ENCODE results near the gene WWC2. TPM values are rescaled to one million over a fixed set of nuclear protein-coding genes. Genes with fewer than 3 reads are reported as not detected.
A peak's percentile ranks its signal among the peaks of the same experiment; 100 is the strongest.
"Not testable (repeated sequence)": the region's sequence is repeated elsewhere in the genome, so short reads cannot be mapped to it uniquely, and the experiment has no call there.

WWC2 gene
- total RNA-seq, 1 donor, result 1.1 TPM

DNA sequence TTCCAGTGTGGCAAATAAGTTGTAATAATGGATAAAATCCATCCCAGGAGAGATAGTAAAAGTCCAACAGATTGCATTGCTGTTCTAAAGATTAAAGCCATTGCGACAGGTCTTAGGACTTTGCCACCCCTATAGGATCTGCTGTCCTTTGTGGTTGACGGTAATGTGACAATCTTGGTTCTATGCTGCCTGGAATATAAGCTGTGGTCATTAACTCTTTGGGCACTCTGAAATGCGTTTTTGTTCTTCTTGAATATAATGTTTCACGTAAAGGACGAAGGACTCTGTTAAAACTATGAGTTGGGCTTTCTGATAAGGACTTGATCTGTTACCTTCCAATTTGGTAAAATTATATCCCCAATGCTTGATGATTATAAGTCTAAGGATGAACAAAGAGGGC lies 223.3 kb downstream of the WWC2 start, which contains the start of gene CLDN24:
TSS of gene CLDN24 (minus strand) at position 101 of the 400 bp plus-strand sequence. CDS start at position 101, 0 bp downstream.
- DNase-seq (ENCODE audit: low read depth in 2 of 3, low spot score in 2 of 3), result no peak

DNA sequence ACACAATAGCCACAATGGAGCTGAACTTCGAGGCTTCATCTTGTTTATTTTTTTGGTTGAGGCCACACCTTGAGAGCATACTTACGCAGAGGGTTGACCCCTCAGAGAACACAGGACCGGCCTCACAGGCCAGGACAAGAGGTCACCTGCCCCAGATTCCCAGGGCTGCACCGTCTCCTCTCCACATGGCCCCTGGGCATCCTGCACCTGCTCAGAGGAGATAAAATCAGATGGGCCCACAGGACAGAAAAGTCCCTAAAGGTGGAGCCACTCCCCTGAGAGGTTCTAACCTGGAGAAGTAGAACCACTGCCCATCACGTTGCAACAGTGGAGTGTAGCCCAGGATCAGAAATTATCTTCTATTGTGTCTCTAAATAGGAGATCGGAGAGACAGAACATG lies 224.2 kb downstream of the WWC2 start:
- no peak for DNase-seq (ENCODE audit: low read depth in 2 of 3, low spot score in 2 of 3)

DNA sequence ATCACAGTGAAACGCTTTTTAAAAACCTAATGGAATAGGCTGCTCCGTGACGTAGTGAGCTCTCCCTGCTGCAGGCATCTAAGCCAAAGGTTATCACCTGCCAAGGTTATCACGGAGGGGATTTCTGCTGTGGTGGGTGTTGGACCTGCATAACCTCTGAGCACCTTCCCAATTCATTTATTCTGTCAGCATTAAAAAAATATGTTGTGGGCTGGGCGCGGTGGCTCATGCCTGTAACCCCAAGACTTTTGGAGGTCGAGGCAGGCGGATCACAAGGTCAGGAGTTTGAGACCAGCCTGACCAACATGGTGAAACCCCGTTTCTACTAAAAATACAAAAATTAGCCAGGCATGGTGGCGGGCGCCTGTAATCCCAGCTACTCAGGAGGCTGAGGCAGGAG lies 225.0 kb downstream of the WWC2 start:
- not testable (repeated sequence) for DNase-seq (ENCODE audit: low read depth in 2 of 3, low spot score in 2 of 3)

DNA sequence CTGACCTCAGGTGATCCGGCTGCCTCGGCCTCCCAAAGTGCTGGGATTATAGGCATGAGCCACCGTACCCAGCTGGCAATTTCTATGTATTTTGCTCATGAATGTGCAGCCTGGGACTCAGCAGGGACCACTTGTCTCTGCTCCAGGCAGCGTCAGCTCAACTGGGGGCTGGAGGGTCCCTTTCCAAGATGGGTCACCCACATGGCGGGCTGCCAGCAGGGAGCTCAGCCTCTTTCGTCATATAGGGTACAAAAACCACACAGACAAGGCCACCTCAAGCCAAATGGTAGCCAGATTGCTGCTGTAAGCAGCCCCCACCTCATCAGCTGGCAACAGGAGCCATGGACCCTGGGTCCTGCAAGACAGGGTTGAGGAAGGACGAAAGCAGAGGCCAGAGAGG lies 225.6 kb downstream of the WWC2 start:
- DNase-seq (ENCODE audit: low read depth in 2 of 3, low spot score in 2 of 3), result no peak

DNA sequence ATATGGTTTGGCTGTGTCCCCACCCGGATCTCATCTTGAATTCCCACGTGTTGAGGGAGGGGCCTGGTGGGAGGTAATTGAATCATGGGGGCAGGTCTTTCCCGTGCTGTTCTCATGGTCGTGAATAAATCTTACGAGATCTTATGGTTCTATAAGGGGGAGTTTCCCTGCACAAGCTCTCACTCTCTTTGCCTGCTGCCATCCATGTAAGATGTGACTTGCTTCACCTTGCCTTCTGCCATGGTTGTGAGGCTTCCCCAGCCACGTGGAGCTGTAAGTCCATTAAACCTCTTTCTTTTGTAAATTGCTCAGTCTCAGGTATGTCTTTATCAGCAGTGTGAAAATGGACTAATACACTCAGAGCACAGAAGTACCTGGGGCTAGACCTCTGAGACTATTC lies 227.3 kb downstream of the WWC2 start:
- not testable (repeated sequence) for DNase-seq (ENCODE audit: low read depth in 2 of 3, low spot score in 2 of 3)

DNA sequence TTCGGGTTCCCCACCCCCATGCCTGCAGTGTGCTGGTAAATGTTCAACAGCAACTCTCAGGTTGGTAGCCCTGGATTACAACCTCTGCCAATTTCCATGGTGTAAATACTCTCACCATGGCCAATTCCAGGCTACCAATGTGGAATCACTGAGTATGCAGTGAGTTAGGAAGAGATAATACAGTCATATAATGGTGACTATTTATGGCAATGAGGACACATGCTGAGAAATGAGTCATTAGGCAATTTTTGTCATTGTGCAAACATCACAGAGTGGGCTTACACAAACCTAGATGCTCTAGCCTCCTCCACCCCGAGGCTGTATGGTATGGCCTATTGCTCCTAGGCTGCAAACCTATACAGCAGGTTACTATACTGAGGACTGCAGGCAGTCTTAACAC lies 227.8 kb downstream of the WWC2 start:
- no peak for DNase-seq (ENCODE audit: low read depth in 2 of 3, low spot score in 2 of 3)

DNA sequence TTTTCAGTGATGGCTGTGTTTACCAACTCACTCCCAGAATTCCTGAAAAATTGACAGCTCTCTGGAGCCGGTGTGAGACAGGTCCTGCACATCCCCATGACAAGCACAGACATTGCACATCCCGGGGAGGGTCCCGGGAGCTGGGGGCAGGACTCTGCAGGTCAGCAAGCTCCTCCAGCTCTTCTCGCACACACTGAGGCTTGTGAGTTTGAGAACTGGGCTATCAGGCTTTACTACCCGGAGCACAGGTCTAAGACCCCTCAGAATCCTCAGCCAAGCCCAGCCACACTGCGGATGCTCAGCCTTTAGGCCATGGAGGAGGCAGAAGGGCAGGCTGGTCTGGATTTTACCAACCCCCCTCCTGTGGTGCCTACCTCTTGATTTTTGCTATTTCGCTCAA lies 228.8 kb downstream of the WWC2 start:
- DNase-seq (ENCODE audit: low read depth in 2 of 3, low spot score in 2 of 3), result no peak

DNA sequence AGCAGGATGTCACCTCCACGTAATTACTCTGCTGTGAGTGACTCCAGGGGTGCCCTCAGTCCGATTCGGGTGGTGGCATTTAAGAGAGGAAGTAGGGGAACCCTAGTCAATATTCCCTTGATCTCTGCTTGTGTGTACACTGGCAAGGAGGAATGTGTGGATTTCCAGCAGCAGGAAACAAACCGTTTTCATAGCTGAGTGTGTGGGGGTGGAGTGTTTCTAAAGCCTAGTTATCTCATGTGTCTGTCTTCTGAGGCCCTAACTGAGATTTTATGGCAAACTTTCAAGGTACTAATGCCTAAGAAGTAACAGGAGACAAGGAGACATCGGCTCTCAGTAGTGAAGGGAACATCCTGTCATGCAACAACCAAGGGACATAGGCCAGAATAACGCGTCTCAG lies 229.8 kb downstream of the WWC2 start:
- no peak for DNase-seq (ENCODE audit: low read depth in 2 of 3, low spot score in 2 of 3)

DNA sequence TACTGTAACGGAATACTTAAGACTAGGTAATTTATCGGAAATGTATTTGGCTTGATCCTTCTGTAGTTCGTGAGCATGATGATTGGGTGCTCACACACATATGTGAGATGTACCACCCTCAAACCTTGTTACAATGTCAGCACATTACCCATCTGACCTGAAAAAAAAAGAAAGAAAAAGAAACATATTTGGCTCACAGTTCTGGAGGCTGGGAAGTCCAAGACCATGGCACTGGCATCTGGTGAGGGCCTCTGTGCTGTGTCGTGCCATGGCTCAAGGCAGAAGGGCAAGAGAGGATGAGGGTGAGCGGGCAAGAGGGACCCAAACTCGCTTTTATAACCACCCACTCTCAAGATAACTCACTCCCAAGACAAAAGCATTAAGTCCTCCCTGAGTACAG lies 230.2 kb downstream of the WWC2 start:
- DNase-seq (ENCODE audit: low read depth in 2 of 3, low spot score in 2 of 3), result no peak

DNA sequence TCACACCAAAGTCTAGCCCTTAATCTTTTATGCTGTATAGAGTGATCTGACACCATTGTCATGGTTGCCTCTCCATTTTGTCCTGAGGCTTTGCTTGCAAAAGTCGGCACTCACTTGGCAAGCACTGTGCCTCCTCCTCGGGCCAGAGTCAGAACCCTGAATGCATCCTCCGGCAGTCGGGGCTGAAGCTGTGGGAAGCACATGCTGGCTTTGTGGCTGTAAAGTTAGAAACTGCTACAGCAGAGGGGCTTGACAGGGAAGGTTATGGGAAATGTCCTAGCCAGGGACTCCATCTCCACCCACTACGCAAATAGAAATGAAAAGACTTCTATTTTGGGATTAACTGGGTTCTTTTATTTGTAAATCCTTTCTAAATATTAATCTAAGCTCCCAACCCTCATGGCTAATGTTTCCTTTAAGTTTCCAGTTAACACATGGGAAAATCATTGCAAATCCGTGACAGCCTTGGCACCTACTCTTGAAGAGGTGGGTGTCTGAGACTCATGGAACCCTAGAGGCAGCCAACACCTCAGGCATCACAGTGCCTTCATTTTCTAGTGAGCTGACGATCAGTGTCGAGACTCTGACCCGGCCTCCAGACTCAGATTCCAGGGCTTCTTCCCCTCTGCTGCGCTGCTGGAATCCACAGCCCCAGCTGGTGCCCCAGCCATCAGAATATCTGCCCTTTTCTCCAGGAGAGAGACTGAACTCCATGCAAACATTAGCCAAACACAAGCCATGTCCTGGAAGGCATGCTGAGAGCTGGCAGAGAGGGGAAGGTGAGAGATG lies 231.1 kb downstream of the WWC2 start:
- no peak for DNase-seq (ENCODE audit: low read depth in 2 of 3, low spot score in 2 of 3)

DNA sequence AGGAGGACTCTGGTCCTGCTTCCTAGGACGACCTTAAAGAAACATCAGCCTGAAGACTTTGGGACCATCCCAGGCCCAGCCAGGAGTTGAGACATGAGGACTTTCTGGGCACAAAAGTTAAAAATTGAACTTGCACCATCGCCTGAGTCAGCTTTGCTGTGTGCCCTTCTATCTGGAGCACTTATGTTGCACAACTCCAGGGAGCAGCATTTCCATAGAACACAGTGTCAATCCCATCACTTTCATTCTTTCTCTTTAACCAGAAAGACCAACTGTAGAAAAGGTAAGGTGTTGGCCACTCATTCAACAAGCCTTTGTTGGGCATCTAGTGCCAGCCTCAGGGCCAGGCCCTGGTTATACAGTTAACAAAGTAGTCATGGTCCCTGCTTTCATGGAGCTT lies 231.8 kb downstream of the WWC2 start:
- DNase-seq (ENCODE audit: low read depth in 2 of 3, low spot score in 2 of 3), result no peak

DNA sequence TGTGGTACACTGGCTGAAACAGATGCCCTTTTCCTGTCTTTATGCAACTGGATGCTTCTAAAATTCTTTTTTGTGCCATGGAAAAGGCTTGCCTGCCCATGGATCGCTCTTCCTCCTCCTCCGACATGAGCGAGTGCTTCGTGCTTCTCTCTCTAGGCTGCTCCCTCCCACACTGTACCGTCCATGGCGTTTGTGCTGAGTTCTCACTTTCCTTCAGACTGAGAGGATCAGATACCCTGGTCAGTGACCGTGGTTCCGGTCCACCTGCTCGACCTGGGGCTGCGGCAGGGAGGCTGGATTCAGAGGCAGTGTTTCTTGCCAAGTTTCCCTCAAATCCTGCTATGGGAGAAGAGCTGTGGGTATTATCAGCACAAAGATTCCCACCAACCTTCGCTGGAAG lies 233.4 kb downstream of the WWC2 start:
- DNase-seq (ENCODE audit: low read depth in 2 of 3, low spot score in 2 of 3), result no peak

DNA sequence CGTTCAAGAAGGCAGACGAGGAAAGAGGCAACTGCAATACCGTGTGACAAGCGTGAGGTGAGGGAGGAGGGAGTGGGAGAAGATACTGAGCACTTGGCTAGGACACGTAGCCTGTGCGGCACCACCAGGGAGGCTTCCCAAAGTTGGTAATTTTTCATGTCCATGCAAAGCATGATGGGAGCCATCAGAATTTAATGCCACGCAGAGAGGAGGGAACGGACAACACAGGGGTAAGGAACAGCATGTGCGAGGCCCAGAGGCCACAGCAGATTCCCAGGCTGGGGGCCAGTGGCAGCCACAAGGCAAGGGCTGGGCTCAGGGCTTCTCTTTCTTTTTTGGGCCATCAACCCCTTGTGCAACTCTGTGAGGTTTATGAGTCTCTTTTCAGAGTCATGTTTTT lies 234.1 kb downstream of the WWC2 start:
- DNase-seq (ENCODE audit: low read depth in 2 of 3, low spot score in 2 of 3), result no peak

DNA sequence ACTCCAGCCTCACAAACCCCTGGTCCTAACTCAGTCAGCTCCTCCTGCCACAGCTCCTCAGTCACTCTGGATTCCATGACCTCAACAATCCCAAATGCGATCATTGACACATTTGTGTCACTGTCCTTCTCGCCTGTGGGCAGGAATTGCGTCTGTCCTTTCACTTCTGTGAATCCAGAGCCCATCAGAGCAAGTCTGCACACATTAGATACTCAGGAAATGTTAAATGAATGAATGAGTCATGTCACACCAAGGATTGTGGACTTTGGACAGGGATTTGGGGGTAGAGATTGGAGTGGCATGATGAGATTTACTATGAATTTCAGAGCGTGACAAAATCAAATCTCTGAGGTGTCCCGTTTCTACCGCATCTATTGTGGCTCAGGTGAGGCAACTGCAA lies 234.9 kb downstream of the WWC2 start:
- DNase-seq (ENCODE audit: low read depth in 2 of 3, low spot score in 2 of 3), result no peak

DNA sequence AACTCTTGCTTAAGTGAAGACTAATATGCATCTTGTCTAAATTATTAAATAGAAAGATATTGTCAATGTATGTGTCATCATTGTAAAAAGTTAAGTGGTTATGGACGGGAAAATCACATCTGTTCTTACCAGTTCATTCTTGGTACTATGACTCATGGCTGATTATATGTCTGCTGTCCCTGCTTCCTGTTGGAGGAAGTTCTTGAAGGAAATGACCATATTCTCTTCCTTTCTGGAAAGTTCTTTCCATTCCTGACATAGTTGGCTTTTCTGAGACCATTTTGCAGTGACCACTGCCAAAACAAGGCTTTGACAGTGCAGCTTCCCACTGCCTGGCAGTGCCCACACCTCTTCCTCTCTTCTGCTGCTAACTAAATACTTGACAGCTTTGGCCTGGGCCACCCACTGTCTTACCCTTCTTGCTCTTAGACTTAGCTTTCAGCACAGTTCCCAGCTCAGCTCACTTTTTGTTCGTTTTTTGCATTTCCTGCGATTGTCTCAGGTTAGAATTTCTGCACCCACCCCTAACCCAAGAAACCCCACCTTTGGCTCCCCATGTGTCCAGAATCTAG lies 236.4 kb downstream of the WWC2 start:
- DNase-seq (ENCODE audit: low read depth in 2 of 3, low spot score in 2 of 3), result no peak

DNA sequence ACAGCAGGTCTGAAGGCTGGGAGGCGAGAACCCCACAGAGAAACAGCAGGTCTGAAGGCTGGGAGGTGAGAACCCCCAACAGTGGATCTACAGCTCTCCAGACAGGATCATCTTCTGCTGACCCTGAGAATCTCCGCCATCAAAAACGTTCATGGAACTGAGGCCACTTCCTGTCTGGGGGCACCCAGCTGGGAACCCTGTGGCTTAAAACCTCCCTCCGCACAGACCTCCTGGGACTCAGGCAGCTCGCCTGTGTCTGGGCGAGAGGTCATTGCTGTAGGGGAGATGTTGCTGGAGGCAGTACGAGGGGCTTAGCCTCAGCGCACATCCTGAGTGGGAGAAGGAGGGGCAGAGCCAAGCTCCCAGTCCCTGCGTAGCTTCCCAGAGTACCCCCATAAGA lies 238.3 kb downstream of the WWC2 start:
- DNase-seq (ENCODE audit: low read depth in 2 of 3, low spot score in 2 of 3), result no peak

DNA sequence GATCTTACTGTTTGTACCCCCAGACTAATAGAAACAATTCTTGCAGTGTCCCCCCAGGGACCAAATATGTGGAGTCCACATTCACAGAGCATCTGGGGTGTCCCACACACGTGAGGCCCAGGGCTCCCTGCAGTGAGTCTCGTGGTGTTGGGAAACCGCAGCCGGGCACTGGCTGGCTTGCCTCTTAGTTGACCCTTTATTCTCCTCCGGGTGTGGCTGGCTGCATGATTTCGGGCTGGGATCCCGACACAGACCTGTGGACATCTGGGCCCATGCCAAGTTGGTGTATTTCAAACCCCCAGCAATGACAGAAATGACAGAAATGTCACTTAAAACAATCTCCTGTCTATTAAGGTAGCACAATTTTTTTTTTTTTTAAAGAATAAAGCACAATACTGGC lies 238.8 kb downstream of the WWC2 start:
- DNase-seq (ENCODE audit: low read depth in 2 of 3, low spot score in 2 of 3), result no peak

DNA sequence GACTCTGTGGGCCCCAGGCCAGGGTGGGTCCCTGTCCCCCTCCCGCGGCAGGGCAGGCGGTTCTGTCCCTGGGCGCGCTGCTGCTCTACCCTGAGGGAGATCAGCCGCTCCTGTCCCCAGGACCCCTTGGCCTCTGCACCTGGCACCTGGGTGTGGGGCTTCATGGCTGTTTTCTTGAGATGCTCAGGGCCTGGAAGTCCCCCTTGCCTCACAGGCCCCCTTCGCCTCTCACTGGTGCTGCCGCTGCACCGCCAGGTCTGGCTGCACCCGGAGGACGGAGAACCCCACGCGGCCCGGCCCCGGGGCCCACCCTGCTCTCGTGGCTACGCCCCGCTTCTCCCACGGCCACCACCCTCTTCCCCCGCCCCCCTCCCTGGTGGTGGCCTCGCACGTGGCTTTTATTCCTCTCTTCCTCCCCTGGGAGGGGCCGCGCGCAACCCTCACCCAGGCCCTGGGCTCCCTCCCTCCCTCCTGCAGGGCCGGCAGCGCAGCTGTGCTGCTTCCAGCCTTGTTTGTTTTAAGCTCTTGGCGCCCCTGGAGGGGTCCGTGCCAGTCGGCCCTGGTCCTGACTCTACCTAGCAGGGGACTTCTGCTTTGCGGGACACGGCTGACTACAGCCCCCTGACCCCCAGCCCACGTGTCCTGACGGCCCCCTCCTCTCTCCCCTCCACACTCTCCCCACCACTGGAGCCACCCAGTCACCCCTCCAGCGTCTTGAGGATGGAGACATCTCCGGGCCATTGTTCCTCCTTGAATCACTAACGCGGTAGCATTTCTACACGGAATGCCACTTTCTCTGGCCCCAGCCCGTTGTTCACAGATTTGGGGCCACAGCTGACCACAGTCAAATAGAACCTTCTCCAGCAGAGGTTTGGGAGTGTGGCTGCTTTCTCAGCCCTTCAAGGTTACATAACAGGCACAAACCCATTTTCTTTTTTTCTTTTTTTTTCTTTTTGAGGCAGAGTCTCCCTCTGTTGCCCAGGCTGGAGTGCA lies 243.8 kb downstream of the WWC2 start:
- DNase-seq (ENCODE audit: low read depth in 2 of 3, low spot score in 2 of 3), result peak in 2 of 3 donors; percentile 35 to 52

DNA sequence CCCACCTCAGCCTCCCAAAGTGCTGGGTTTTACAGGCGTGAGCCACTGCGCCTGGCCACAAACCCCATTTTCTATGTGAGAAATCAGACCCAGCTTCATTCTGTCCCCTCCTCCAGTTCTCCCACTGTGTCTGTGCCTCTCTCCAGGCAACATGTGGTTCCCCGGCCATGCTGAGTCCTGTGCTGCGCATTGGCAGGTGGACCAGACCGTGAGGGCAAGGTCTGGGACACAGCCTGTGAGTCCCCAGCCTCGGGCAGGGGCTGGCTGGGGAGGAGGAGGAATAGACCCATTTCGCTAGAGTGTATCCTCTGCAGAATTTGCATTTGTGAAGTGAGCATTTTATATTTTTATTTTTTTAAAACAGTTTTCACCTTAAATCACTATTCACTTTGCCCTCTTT lies 244.7 kb downstream of the WWC2 start:
- no peak for DNase-seq (ENCODE audit: low read depth in 2 of 3, low spot score in 2 of 3)

DNA sequence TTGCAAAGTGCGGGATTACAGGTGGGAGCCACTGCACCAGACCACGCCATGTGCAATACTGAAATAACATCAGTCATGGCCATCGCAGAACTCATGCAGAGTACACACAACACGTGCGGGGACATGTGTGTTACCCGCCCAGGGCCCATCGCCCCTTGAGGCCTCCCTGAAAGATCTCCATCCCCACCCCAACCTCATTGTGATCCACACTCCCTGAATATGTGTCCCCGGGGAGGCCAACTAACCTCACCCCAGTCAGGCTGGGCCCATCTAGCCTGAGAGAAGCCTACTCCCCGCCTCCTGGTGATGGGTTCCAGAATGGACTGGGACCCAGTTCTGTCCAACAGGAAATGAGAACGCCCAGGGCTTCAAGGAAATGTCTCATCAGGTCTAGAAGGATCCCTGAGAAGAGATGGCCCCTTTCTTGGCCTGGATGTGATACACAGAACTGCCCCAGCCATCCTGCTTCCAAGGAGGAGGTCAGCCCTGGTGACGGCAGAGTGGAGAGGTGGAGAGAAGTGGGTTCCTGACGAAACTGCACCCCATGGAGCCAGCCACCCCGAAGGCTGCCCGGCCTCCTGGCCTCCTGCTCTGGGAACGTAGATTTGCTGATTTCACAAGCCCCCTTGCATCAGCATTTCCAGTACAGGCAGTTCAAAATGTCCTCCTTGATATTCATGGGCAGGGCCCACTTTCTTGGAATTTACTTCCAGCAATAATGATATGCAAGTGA lies 245.6 kb downstream of the WWC2 start:
- no peak for DNase-seq (ENCODE audit: low read depth in 2 of 3, low spot score in 2 of 3)

DNA sequence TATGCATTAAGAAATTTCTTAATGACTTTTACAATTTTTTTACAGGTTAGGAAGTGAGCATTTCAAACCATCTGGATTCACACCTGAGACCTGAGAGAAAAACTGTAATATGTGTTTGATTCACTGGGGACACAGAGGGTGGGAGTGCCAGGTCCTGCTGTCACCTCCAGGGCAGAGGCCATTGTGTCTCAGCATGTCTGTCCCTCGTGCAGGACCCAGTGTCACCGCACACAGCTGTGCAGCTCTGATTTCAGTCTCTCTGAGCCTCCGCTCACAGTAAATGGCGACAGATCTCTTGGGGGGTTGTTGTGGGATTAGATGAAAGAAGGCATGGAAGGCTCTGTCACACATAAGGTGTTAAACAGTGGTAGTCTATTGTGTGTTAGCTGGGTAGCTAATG lies 246.2 kb downstream of the WWC2 start:
- DNase-seq (ENCODE audit: low read depth in 2 of 3, low spot score in 2 of 3), result no peak
